Measurements from ENCODE around the gene CYP1A2. TPM values are rescaled to one million over a fixed set of nuclear protein-coding genes. Genes with fewer than 3 reads are reported as not detected.
A peak's percentile ranks its signal among the peaks of the same experiment; 100 is the strongest.

CYP1A2 gene
- not detected for total RNA-seq

- Mint-ChIP-seq H3K27ac (no peak within 1 kb of the TSS), H3K4me1 (no peaks in the 10 kb centered on the region), H3K36me3 (ENCODE audit: low read depth) (no peaks in the 10 kb centered on the region), H3K9me3 (no peaks in the 10 kb centered on the region), H3K4me3 (no peak within 1 kb of the TSS), H3K27me3 (no peaks in the 10 kb centered on the region)
- ATAC-seq (replicated peaks): no peak
These were observed at the start of gene CYP1A2 for GRCh38 chr15:74748322-74748946. TSS of gene CYP1A2 (plus strand) at chr15:74748845. CDS start at chr15:74749739, 894 bp downstream.

- Mint-ChIP-seq H3K27me3 (no peaks in the 10 kb centered on the region), H3K36me3 (ENCODE audit: low read depth) (no peaks in the 10 kb centered on the region), H3K4me1 (peaks cover 4% of the 10 kb centered on the region), H3K27ac (peak overlapping the region; percentile 8), H3K4me3 (no peak overlapping the region), H3K9me3 (no peaks in the 10 kb centered on the region)
- ATAC-seq (replicated peaks): no peak
These were observed 39.6 kb upstream of the CYP1A2 start for GRCh38 chr15:74709011-74709410.

DNA sequence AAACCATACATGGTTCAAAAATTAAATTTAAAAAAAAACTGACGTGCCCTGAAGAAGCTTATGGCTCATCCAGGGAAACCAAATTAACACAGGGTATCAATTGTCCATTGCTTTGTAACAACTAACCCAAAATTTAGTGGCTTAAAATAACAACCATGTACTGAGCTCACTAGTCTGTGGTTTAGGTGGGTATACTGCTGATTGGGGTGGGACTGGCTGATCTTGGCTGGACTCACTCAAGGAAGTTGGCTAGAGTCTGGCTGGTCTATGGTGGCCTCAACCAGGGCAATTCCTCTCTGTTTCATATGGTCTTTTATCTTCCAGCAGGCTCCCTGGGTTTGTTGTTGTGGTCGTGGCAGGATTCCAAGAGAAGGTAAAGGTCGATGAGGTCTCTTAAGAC lies 38.8 kb upstream of the CYP1A2 start:
- Mint-ChIP-seq H3K9me3 (no peaks in the 10 kb centered on the region), H3K27ac (peak overlapping the region; percentile 51), H3K36me3 (ENCODE audit: low read depth) (no peaks in the 10 kb centered on the region)

GRCh38 chr15:74710319-74711094 lies 38.1 kb upstream of the CYP1A2 start:
- Mint-ChIP-seq H3K27me3 (no peaks in the 10 kb centered on the region), H3K27ac (peak overlapping the region; percentile 51), H3K36me3 (ENCODE audit: low read depth) (no peaks in the 10 kb centered on the region), H3K9me3 (no peaks in the 10 kb centered on the region), H3K4me3 (peak overlapping the region; percentile 16), H3K4me1 (peaks cover 4% of the 10 kb centered on the region)
- ATAC-seq (replicated peaks): no peak

More for the DNA sequence above, 38.8 kb upstream of the CYP1A2 start:
- ATAC-seq (replicated peaks): no peak
- Mint-ChIP-seq H3K4me3 (peak overlapping the region; percentile 16), H3K27me3 (no peaks in the 10 kb centered on the region), H3K4me1 (peaks cover 4% of the 10 kb centered on the region)

- Mint-ChIP-seq H3K27me3 (no peaks in the 10 kb centered on the region), H3K36me3 (ENCODE audit: low read depth) (no peaks in the 10 kb centered on the region), H3K4me3 (no peak overlapping the region), H3K27ac (no peak overlapping the region), H3K4me1 (peaks cover 4% of the 10 kb centered on the region), H3K9me3 (no peaks in the 10 kb centered on the region)
- ATAC-seq (replicated peaks): no peak
These were observed 36.3 kb upstream of the CYP1A2 start for GRCh38 chr15:74712311-74712710.

DNA sequence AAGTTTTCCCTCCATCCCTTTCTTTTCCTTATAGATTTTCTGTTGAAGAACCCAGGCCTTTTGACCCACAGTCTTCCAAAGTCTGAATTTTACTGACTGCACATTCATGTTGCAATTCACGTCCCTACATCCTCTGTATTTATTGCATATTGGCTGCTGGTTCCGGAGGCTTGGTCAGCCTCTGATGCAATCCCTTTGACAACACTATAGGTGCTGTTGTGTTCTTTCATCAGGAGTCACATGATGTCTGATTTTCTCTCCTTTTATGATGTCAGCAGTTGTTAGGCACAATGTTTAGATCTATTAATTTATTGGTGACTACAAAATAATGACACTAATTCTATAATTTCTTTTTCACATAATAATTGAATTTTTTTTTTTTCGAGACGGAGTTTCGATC lies 32.0 kb upstream of the CYP1A2 start:
- Mint-ChIP-seq H3K4me1 (no peaks in the 10 kb centered on the region), H3K9me3 (no peaks in the 10 kb centered on the region), H3K36me3 (ENCODE audit: low read depth) (no peaks in the 10 kb centered on the region), H3K27me3 (no peaks in the 10 kb centered on the region), H3K27ac (no peak overlapping the region), H3K4me3 (no peak overlapping the region)
- no peak for ATAC-seq (replicated peaks)

DNA sequence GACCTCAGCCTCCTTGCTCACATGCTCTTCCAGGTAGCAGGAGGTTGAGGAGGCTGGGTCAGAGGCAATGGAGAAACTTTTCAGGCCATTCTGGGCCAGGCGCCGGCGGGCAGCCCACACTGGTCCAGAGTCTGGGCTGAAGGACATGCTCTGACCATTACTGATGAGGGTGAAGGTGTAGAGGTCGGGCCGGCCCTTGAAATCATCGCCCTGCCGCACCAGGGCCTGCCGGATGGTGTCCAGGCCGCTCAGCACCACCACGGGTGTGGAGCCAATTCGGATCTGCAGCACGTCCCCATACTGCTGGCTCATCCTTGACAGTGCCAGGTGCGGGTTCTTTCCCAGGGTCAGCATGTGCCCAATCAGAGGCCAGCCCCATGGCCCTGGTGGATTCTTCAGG lies 26.1 kb upstream of the CYP1A2 start:
- no peaks in the 10 kb centered on the region for H3K36me3 Mint-ChIP-seq (ENCODE audit: low read depth)
- H3K27me3 Mint-ChIP-seq: no peaks in the 10 kb centered on the region
- no peaks in the 10 kb centered on the region for H3K9me3 Mint-ChIP-seq
- no peak for ATAC-seq (replicated peaks)
- H3K4me1 Mint-ChIP-seq: peaks cover 6% of the 10 kb centered on the region
- H3K27ac Mint-ChIP-seq: no peak overlapping the region
- no peak overlapping the region for H3K4me3 Mint-ChIP-seq

- Mint-ChIP-seq H3K4me1 (peaks cover 6% of the 10 kb centered on the region), H3K27me3 (no peaks in the 10 kb centered on the region), H3K9me3 (no peaks in the 10 kb centered on the region), H3K4me3 (no peak overlapping the region), H3K27ac (no peak overlapping the region), H3K36me3 (ENCODE audit: low read depth) (no peaks in the 10 kb centered on the region)
- ATAC-seq (replicated peaks): no peak
These were observed 25.5 kb upstream of the CYP1A2 start for GRCh38 chr15:74723187-74723586.

DNA sequence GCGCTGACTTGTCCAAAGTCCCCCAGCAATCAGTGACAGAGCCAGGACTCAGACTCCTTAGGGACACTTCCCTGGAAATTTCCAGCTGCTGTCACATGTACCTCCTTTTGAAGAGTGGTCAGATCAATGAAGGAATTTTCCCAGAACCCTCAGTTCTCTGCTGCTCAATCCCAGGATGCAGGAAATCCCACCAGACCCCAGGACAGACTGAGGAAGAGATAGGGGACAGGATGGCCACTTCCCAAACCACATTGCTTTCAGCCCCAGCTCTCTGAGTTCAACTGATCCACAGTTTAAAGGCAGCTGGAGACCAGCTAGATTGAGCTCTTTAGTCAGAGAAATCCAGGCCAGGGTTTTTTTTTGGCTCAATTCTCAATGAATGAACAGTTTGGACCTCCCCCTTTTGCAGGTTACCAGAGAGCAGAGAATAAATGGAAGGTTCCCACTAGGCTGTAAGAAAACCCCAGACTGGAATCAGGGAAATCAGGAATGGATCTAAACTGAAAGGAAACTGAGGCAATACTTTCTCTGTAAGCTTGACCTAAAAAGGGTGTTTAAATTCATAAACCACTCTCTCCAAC lies 24.8 kb upstream of the CYP1A2 start:
- H3K4me1 Mint-ChIP-seq: peaks cover 6% of the 10 kb centered on the region
- H3K36me3 Mint-ChIP-seq (ENCODE audit: low read depth): no peaks in the 10 kb centered on the region
- no peaks in the 10 kb centered on the region for H3K9me3 Mint-ChIP-seq
- H3K4me3 Mint-ChIP-seq: peak overlapping the region; percentile 84
- ATAC-seq (replicated peaks): no peak
- no peak overlapping the region for H3K27ac Mint-ChIP-seq
- no peaks in the 10 kb centered on the region for H3K27me3 Mint-ChIP-seq

DNA sequence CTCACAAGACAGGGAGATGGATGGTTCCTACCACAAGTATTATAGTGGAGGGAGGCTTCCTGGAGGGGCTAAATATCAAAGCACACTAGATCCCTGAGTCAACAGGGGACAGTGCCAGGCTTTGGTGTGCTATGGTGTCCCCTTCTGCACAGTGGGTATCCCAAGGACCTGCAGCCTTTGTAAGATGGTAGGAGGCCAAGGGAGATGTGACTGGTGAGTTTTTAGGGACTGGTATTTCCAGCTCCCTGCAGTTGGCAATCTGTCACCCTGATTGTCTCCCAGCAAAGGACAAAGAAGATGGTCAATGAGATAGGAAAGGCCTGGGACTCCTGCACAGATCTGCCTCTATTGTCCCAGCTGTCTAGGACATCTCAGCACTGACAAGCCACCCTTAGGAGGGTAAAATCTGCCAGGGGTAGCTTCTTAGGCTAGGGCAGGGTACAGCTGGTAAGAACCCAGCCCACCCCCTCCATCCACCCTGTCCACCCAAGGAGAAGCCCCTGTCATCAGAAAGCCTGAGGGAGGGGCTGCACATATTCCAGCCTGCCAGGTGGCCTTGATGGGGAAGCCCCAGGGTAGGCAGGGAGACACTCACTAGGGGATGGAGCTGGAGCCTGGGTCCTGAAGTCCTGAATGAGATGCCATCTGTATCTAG lies 23.9 kb upstream of the CYP1A2 start:
- no peaks in the 10 kb centered on the region for H3K36me3 Mint-ChIP-seq (ENCODE audit: low read depth)
- no peaks in the 10 kb centered on the region for H3K9me3 Mint-ChIP-seq
- no peaks in the 10 kb centered on the region for H3K27me3 Mint-ChIP-seq
- no peak for ATAC-seq (replicated peaks)
- H3K27ac Mint-ChIP-seq: peak overlapping the region; percentile 75
- peaks cover 6% of the 10 kb centered on the region for H3K4me1 Mint-ChIP-seq
- peak overlapping the region; percentile 84 for H3K4me3 Mint-ChIP-seq

GRCh38 chr15:74725225-74725774 lies 23.3 kb upstream of the CYP1A2 start, which contains the start of gene CYP1A1:
TSS of gene CYP1A1 (minus strand) at chr15:74725528. CDS start at chr15:74723097, 2,431 bp downstream.
- peak within 1 kb of the TSS; percentile 84 for H3K4me3 Mint-ChIP-seq
- peak; percentile 52 for ATAC-seq (replicated peaks)
- H3K27ac Mint-ChIP-seq: peak within 1 kb of the TSS; percentile 75
- peaks cover 6% of the 10 kb centered on the region for H3K4me1 Mint-ChIP-seq
- H3K36me3 Mint-ChIP-seq (ENCODE audit: low read depth): no peaks in the 10 kb centered on the region
- H3K9me3 Mint-ChIP-seq: no peaks in the 10 kb centered on the region
- no peaks in the 10 kb centered on the region for H3K27me3 Mint-ChIP-seq

DNA sequence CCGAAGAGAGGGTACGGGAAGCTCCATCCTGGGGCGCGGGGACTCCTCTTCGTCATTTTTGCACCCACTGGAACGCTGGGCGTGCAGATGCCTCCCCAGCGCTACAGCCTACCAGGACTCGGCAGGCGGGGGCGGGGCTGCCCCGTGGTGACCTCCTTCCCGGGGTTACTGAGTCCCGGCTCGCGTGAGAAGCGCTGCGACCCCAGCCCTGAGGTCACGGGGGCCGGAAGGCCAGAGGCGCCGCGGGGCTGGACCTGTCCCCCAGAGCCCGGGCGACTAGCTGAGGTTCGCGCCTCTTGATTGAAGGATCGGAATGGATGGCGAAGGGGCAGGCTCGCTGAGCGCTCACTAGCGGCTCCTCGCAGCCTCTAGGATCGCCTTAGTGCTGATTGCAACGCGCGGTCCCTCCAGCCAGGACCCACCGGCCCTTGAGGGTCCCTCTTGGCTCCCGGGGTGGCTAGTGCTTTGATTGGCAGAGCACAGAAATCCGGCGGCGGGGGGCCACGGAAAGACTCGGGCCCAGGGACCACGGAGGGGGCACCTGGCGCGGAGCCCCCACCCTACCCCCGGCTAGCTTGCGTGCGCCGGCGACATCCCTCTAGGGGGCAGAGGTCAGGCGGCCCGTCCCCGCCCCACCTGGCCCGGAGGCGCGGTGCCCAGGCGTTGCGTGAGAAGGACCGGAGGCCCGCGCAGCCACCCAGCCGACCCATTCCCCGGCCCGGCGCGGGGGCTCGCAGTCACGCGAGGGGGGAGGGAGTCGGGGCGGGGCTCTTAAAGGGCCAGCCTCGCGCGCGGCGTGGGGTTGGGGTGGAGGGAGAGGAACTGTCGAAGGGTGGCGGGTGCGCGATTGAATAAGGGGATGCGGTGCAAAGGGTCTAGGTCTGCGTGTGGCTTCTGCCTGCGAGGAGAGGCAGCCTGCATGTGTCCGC lies 22.5 kb upstream of the CYP1A2 start:
- Mint-ChIP-seq H3K27me3 (peaks cover 4% of the 10 kb centered on the region), H3K4me3 (peak overlapping the region; percentile 84), H3K9me3 (no peaks in the 10 kb centered on the region), H3K4me1 (peaks cover 6% of the 10 kb centered on the region), H3K36me3 (ENCODE audit: low read depth) (no peaks in the 10 kb centered on the region), H3K27ac (peak overlapping the region; percentile 74)
- peak; percentile 83 for ATAC-seq (replicated peaks)

GRCh38 chr15:74726774-74727164 lies 21.9 kb upstream of the CYP1A2 start:
- peak; percentile 9 for ATAC-seq (replicated peaks)
- H3K36me3 Mint-ChIP-seq (ENCODE audit: low read depth): no peaks in the 10 kb centered on the region

More at GRCh38 chr15:74726774-74727164, 21.9 kb upstream of the CYP1A2 start:
- peak overlapping the region; percentile 74 for H3K27ac Mint-ChIP-seq
- H3K27me3 Mint-ChIP-seq: peaks cover 6% of the 10 kb centered on the region
- peaks cover 6% of the 10 kb centered on the region for H3K4me1 Mint-ChIP-seq
- H3K9me3 Mint-ChIP-seq: no peaks in the 10 kb centered on the region
- peak overlapping the region; percentile 84 for H3K4me3 Mint-ChIP-seq
